ENCODE measurements around the gene LAMB1. TPM values are rescaled to one million over a fixed set of nuclear protein-coding genes. Genes with fewer than 3 reads are reported as not detected.

The LAMB1 gene
- polyA plus RNA-seq, 1 experiment: 204 TPM

GRCh38 chr7:107972075-107972482, 30.9 kb downstream of the LAMB1 start:
- no peak for TF ChIP-seq CTCF (IDR thresholded peaks at IDR 0.05; ENCODE audit: insufficient read depth, low read depth, low read length)
- H3K27me3 ChIP-seq (ENCODE audit: control insufficient read depth, insufficient read depth, low read length): no peaks in the 10 kb centered on the region
- peaks cover 20% of the 10 kb centered on the region for H3K36me3 ChIP-seq (ENCODE audit: control insufficient read depth, insufficient read depth, low read length)
- CTCF ChIA-PET: interaction anchor here (0.7 to 3.6 kb wide), 3 partner anchors 10 to 1337 kb away, joined by 3 to 20 read pairs (median 4); no protein-coding TSS in a partner anchor
- H3K4me3 ChIP-seq (ENCODE audit: low read depth, low read length): no peak overlapping the region
- POLR2A ChIA-PET: no interaction called here
- peak; percentile 85 for DNase-seq (ENCODE audit: low read depth)

GRCh38 chr7:107971613-107972012, 31.3 kb downstream of the LAMB1 start:
- no peak for TF ChIP-seq CTCF (IDR thresholded peaks at IDR 0.05; ENCODE audit: insufficient read depth, low read depth, low read length)
- no peak for DNase-seq (ENCODE audit: low read depth)
- Histone ChIP-seq H3K36me3 (ENCODE audit: control insufficient read depth, insufficient read depth, low read length) (peaks cover 20% of the 10 kb centered on the region), H3K27me3 (ENCODE audit: control insufficient read depth, insufficient read depth, low read length) (no peaks in the 10 kb centered on the region), H3K4me3 (ENCODE audit: low read depth, low read length) (no peak overlapping the region)
- CTCF ChIA-PET: no interaction called here
- POLR2A ChIA-PET: no interaction called here

- Histone ChIP-seq H3K4me3 (ENCODE audit: low read depth, low read length) (no peak overlapping the region), H3K27me3 (ENCODE audit: control insufficient read depth, insufficient read depth, low read length) (no peaks in the 10 kb centered on the region), H3K36me3 (ENCODE audit: control insufficient read depth, insufficient read depth, low read length) (peaks cover 15% of the 10 kb centered on the region)
- ChIA-PET CTCF (no interaction called here), POLR2A (no interaction called here)
- no peak for TF ChIP-seq CTCF (IDR thresholded peaks at IDR 0.05; ENCODE audit: insufficient read depth, low read depth, low read length)
- no peak for DNase-seq (ENCODE audit: low read depth)
Measured at GRCh38 chr7:107971100-107971499, 31.9 kb downstream of the LAMB1 start.

GRCh38 chr7:107969856-107970255, 33.1 kb downstream of the LAMB1 start:
- Histone ChIP-seq H3K27me3 (ENCODE audit: control insufficient read depth, insufficient read depth, low read length) (no peaks in the 10 kb centered on the region), H3K4me3 (ENCODE audit: low read depth, low read length) (no peak overlapping the region), H3K36me3 (ENCODE audit: control insufficient read depth, insufficient read depth, low read length) (peaks cover 9% of the 10 kb centered on the region)
- no peak for DNase-seq (ENCODE audit: low read depth)
- POLR2A ChIA-PET: no interaction called here
- CTCF ChIA-PET: interaction anchor here (0.5 to 2.6 kb wide), 3 partner anchors 13 to 72 kb away, joined by 3 to 10 read pairs (median 5); no protein-coding TSS in a partner anchor
- no peak for TF ChIP-seq CTCF (IDR thresholded peaks at IDR 0.05; ENCODE audit: insufficient read depth, low read depth, low read length)

- DNase-seq (ENCODE audit: low read depth): no peak
- Histone ChIP-seq H3K4me3 (ENCODE audit: low read depth, low read length) (no peak overlapping the region), H3K27me3 (ENCODE audit: control insufficient read depth, insufficient read depth, low read length) (no peaks in the 10 kb centered on the region), H3K36me3 (ENCODE audit: control insufficient read depth, insufficient read depth, low read length) (peaks cover 17% of the 10 kb centered on the region)
- no peak for TF ChIP-seq CTCF (IDR thresholded peaks at IDR 0.05; ENCODE audit: insufficient read depth, low read depth, low read length)
- POLR2A ChIA-PET: no interaction called here
- CTCF ChIA-PET: interaction anchor here (2.6 kb wide), 1 partner anchor 15 kb away, joined by 10 read pairs; no protein-coding TSS in a partner anchor
Measured at GRCh38 chr7:107968449-107968848, 34.5 kb downstream of the LAMB1 start.

All from BJ (cell line).